HK-2 (cell line): ENCODE data around the gene MYL5.
"Not testable (repeated sequence)": the region's sequence is repeated elsewhere in the genome, so short reads cannot be mapped to it uniquely, and the experiment has no call there.

Experiments
- DNase-seq: peaks from one replicate; pipeline ENCODE4 v3.0.0-alpha.2; 2018; ENCODE audit not compliant: unreplicated experiment

The MYL5 gene

GRCh38 chr4:687048-687970 lies 13.0 kb downstream of the MYL5 start:
- DNase-seq: peak; percentile 97

GRCh38 chr4:687971-688853 lies 13.9 kb downstream of the MYL5 start:
- DNase-seq: no peak

GRCh38 chr4:688854-689681 lies 14.7 kb downstream of the MYL5 start, which contains the start of gene SLC49A3:
TSS of gene SLC49A3 (minus strand) at chr4:689151. CDS start at chr4:689127, 24 bp downstream.
- DNase-seq: no peak

- no peak for DNase-seq
Observed at GRCh38 chr4:689723-690122, 15.4 kb downstream of the MYL5 start.

GRCh38 chr4:692771-693554 lies 18.6 kb downstream of the MYL5 start:
- DNase-seq: no peak

GRCh38 chr4:694341-694940 lies 20.1 kb downstream of the MYL5 start:
- DNase-seq: not testable (repeated sequence)

- DNase-seq: no peak
Observed at GRCh38 chr4:699816-700580, 25.7 kb downstream of the MYL5 start.

- no peak for DNase-seq
Observed at GRCh38 chr4:700587-701264, 26.4 kb downstream of the MYL5 start.

GRCh38 chr4:702618-703048 lies 28.3 kb downstream of the MYL5 start:
- no peak for DNase-seq

- DNase-seq: no peak
Observed at GRCh38 chr4:703336-704197, 29.2 kb downstream of the MYL5 start.

GRCh38 chr4:704198-704891 lies 30.0 kb downstream of the MYL5 start:
- DNase-seq: no peak

GRCh38 chr4:704971-705277 lies 30.6 kb downstream of the MYL5 start:
- no peak for DNase-seq

- peak; percentile 99 for DNase-seq
Observed at GRCh38 chr4:705278-706082, 31.1 kb downstream of the MYL5 start, which contains the start of gene PCGF3. TSS of gene PCGF3 (plus strand) at chr4:705832. CDS start at chr4:733681, 27,849 bp downstream.

GRCh38 chr4:706083-706633 lies 31.8 kb downstream of the MYL5 start:
- DNase-seq: not testable (repeated sequence)

GRCh38 chr4:706834-707598 lies 32.7 kb downstream of the MYL5 start:
- DNase-seq: no peak
